Activated T-cell treated with anti-CD3 and anti-CD28 coated beads, Interleukin-2, amount 50 U/mL, for 24 hours (primary cell): Measurements from ENCODE around the gene ARHGAP24.

Source experiments
- DNase-seq: peaks from one replicate; pipeline ENCODE4 v3.0.0-alpha.2; 2020
- H3K27ac Mint-ChIP-seq: 2 replicates; pipeline ENCODE4 v1.8.0; 2020; ENCODE audit warnings: mild to moderate bottlenecking, mixed read lengths
- H3K27me3 Mint-ChIP-seq: 2 replicates; pipeline ENCODE4 v1.8.0; 2020; ENCODE audit warnings: mixed read lengths
- H3K36me3 Mint-ChIP-seq: 2 replicates; pipeline ENCODE4 v1.8.0; 2020; ENCODE audit warnings: low read depth, mixed read lengths
- H3K4me1 Mint-ChIP-seq: 2 replicates; pipeline ENCODE4 v1.8.0; 2020; ENCODE audit warnings: low read depth, mixed read lengths
- H3K4me3 Mint-ChIP-seq: 2 replicates; pipeline ENCODE4 v1.8.0; 2020; ENCODE audit warnings: mild to moderate bottlenecking, moderate library complexity, mixed read lengths
- H3K9me3 Mint-ChIP-seq: 2 replicates; pipeline ENCODE4 v1.8.0; 2020; ENCODE audit warnings: mixed read lengths

Gene ARHGAP24

DNA sequence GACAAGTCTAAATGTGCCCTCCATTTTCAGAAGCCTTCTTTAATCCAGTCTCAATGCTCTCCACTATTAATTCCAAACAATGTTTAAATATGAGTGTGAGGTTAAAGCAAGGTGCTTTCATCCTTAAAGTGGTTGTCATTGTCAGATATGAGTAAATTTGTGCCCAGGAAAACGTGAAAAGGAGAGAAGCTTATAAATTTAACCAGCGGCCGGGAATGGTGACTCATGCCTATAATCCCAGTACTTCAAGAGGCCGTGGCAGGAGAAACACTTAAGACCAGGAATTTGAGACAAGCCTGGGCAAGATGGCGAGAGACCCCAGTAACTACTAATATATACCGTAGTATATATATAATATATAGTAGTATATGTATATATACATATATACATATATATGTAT is 270.0 kb downstream of the ARHGAP24 start:
- no peaks in the 10 kb centered on the region for H3K9me3 Mint-ChIP-seq
- H3K27ac Mint-ChIP-seq, result no peak overlapping the region
- H3K36me3 Mint-ChIP-seq, result no peaks in the 10 kb centered on the region
- H3K4me1 Mint-ChIP-seq, result no peaks in the 10 kb centered on the region
- H3K27me3 Mint-ChIP-seq, result no peaks in the 10 kb centered on the region
- no peak for DNase-seq
- H3K4me3 Mint-ChIP-seq, result no peak overlapping the region

DNA sequence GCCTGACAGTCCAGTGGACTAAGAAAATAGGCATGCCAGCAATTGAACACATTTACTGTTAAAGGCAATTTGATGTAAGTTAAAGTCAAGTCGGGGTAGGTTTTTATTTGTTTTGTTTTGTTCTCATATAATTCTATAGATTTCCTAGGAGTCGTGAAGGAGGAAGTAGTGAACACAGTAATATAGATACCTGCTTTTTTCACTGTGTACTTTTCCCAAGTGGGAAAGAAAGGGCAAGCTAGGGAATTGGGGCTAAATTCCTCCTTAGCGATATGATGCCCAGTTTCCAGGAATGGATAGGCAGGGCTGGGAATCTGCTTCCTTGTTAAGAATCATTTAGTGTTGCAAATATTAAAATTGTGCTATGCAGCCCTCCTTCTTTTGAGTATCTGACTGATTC is 271.0 kb downstream of the ARHGAP24 start:
- H3K9me3 Mint-ChIP-seq, result no peaks in the 10 kb centered on the region
- H3K27me3 Mint-ChIP-seq, result no peaks in the 10 kb centered on the region
- no peaks in the 10 kb centered on the region for H3K36me3 Mint-ChIP-seq
- no peak overlapping the region for H3K4me3 Mint-ChIP-seq
- no peaks in the 10 kb centered on the region for H3K4me1 Mint-ChIP-seq
- no peak for DNase-seq
- no peak overlapping the region for H3K27ac Mint-ChIP-seq

DNA sequence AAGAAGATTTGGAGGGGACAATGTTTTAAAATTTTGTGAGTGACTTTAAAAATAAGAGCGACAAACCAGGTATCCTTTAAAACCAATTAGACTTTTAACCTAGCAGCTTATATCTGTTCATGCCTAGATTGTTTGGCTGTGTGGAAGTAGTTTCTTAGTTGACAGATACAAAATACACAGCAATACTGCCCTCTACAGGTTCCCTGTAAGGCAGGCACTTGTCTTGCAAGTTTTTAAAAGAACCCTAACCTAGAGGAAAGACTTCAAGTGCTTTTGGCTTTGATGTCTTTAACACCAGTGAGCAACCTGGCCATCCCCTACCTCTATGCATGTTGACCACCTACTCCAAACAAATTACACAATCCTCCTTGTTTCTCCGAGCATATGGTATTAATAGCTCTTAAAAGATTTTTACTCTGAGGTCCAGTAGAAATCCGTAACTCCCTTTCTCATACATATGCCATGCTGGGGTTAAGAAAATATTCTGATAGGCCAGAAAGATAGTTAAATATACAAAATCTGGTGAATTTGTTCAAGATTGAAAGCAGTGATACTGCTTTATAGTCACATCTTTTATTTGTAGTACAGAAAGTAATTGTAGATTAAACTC is 273.0 kb downstream of the ARHGAP24 start:
- DNase-seq, result no peak
- Mint-ChIP-seq H3K27ac (no peak overlapping the region), H3K4me3 (no peak overlapping the region), H3K4me1 (no peaks in the 10 kb centered on the region), H3K36me3 (no peaks in the 10 kb centered on the region), H3K27me3 (no peaks in the 10 kb centered on the region), H3K9me3 (no peaks in the 10 kb centered on the region)

DNA sequence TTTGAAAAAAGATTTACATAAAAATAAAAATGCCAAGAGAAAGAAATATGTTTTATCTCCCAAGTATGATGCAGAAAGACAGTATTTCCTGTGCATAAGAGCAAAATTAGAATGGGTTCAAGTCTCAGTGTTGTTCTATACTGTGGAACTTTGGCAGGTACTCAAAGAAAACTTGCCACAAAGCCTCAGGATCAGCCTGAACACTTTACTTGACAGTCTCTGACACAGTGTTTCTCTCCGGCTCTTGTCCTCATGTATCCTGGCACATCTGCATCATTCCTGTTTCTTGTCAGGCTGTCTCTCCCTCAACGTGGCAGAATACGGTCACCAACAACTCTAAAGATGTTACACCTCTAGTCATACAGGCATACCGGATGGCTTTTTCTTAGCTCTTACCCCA is 273.7 kb downstream of the ARHGAP24 start:
- Mint-ChIP-seq H3K9me3 (no peaks in the 10 kb centered on the region), H3K27me3 (no peaks in the 10 kb centered on the region), H3K4me1 (no peaks in the 10 kb centered on the region), H3K36me3 (no peaks in the 10 kb centered on the region), H3K4me3 (no peak overlapping the region), H3K27ac (no peak overlapping the region)
- no peak for DNase-seq

DNA sequence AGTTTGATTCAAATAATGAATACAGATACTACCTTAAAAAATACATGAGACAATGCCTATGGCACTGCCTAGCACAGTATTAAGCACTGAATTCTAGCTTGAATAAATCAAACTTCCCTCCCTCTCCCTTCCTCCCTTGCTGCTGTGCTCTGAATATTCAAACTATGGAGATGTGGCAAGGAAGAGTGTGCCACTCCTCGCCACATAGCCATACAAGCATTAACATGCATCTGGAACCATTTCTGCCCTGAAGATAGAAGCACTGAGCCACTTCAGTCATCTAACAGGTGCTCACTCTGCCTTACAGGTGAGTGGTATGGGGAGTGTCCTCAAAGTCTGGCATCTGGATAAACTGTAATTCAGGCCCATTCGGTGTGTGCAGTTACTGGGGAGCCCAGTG is 276.9 kb downstream of the ARHGAP24 start:
- Mint-ChIP-seq H3K9me3 (no peaks in the 10 kb centered on the region), H3K36me3 (no peaks in the 10 kb centered on the region), H3K27ac (no peak overlapping the region), H3K4me3 (no peak overlapping the region), H3K27me3 (no peaks in the 10 kb centered on the region), H3K4me1 (no peaks in the 10 kb centered on the region)
- no peak for DNase-seq

DNA sequence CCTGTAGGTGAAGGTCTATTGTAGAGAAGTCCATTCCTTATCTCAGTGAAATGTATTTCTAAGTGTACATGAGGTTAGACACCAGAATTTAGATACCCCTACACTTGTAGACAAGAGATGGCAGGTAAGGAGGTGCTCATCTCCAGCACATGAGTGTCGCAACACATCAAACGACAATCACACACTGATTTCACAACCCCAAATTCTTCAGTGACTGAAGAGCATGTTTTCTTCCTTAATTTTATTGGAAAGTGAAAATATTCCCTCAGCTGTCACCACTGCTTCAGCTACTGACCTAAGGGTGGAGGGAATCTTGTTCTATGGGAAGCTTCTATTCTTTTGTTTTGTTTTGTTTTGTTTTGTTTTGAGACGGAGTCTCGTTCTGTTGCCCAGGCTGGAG is 280.3 kb downstream of the ARHGAP24 start:
- H3K4me1 Mint-ChIP-seq, result no peaks in the 10 kb centered on the region
- H3K27me3 Mint-ChIP-seq, result no peaks in the 10 kb centered on the region
- no peak overlapping the region for H3K27ac Mint-ChIP-seq
- H3K4me3 Mint-ChIP-seq, result no peak overlapping the region
- H3K9me3 Mint-ChIP-seq, result no peaks in the 10 kb centered on the region
- no peaks in the 10 kb centered on the region for H3K36me3 Mint-ChIP-seq
- no peak for DNase-seq

DNA sequence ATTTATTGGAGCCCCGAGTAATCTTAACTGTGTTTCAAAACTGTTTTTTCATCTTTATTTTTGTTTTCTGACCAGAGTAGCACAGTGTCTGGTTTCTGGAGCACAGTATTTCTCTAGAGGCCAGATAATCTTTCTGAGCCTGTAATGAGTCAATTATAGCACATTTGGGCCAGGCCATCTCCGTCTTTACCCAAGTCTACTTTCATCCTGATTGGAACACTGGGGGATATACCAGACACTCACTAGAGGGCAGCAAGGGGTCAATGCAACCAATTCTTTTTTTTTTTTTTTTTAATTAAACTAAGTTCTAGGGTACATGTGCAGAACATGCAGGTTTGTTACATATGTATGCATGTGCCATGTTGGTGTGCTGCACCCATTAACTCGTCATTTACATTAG is 282.0 kb downstream of the ARHGAP24 start:
- no peaks in the 10 kb centered on the region for H3K4me1 Mint-ChIP-seq
- H3K27me3 Mint-ChIP-seq, result no peaks in the 10 kb centered on the region
- DNase-seq, result no peak
- H3K36me3 Mint-ChIP-seq, result no peaks in the 10 kb centered on the region
- no peaks in the 10 kb centered on the region for H3K9me3 Mint-ChIP-seq
- H3K4me3 Mint-ChIP-seq, result no peak overlapping the region
- H3K27ac Mint-ChIP-seq, result no peak overlapping the region

DNA sequence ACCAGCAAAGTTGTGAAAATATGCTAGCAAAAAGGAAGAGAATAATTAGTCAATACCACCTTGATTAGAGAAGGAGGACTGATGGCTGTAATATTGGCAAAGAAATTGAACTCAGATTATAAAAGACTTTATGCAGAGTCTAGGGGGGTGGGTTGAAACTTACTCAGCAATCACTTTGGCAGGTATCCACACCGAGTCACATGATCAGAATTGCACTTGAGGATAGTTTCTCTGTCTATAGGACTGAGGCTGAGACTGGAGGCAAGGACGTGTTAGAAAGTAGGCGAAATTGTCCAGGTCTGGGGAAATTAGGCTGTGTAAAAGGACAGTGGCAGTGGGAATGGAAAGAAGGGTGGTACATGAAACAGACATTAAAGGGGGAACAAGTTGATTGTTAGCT is 284.4 kb downstream of the ARHGAP24 start:
- Mint-ChIP-seq H3K27me3 (no peaks in the 10 kb centered on the region), H3K4me1 (no peaks in the 10 kb centered on the region), H3K36me3 (no peaks in the 10 kb centered on the region), H3K4me3 (no peak overlapping the region), H3K27ac (no peak overlapping the region), H3K9me3 (no peaks in the 10 kb centered on the region)
- no peak for DNase-seq

DNA sequence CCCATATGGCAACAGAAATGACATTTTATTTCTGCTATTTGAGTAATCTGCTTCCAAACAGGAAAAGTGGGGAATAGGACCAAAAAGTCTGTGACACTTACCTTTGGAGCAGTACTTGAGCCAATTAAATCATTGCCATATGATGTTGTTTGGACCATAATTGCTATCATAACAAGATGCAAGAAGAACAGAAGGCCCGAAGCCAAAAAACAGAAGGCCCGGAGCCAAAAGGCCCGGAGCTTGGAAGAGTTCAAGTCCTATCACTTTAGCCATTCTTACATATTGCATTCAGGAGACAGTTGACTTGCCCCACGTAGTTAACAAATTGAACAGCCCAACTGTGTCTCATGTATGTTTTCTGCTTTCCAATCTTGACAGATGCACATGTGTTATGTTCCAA is 285.6 kb downstream of the ARHGAP24 start:
- Mint-ChIP-seq H3K36me3 (no peaks in the 10 kb centered on the region), H3K9me3 (no peaks in the 10 kb centered on the region), H3K27ac (no peak overlapping the region), H3K4me3 (no peak overlapping the region), H3K4me1 (no peaks in the 10 kb centered on the region), H3K27me3 (no peaks in the 10 kb centered on the region)
- DNase-seq, result no peak

DNA sequence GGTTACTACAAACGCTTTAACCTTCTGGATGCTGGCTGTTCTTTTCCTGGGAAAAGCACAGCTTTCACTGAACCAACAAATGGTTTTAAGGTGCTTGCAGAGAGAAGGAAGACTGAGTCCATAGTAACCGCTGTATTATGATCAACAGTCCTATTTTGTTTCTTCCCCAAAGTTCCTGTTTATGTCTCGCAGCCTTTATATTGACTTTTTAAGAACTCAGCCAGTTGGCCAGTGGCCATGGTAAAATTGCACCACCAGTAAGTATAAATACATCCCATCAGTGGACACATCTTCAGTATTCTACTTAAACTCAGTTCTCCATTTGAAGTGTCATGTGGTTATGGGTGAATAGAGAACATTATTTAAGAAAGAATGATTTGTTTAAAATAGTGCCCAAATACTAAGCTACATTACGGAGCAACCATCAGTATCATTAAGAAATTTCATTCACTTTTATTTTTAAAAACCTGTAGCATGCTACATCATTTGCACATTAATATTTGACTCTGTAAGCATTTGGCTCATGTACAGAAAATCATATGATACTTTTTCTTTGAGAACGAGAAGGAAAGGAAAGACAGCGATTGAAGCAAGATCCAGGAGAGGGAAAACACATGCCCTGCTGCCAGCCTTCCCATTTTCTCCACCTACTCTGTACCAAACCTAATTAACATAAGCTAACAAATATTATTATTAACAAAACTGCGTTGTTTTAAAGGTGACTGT is 287.0 kb downstream of the ARHGAP24 start:
- Mint-ChIP-seq H3K4me1 (no peaks in the 10 kb centered on the region), H3K9me3 (no peaks in the 10 kb centered on the region), H3K27me3 (no peaks in the 10 kb centered on the region), H3K4me3 (no peak overlapping the region), H3K27ac (no peak overlapping the region), H3K36me3 (no peaks in the 10 kb centered on the region)
- DNase-seq, result no peak

DNA sequence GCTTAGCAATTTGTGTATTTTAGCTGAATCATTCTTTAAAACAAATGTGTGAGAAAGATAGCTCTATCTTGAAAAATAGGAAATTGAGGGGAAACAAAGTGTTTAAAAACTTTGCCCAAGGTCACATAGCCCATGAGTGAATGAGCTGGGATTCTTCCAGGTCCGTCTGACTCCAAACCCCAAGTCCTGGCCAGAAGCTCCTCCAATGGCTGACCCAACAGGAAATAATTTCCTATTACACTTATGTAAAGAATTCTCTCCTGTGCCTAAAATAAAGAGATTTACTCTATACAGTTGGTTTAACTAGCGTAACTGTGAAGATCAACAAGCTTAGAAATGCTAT is 287.6 kb downstream of the ARHGAP24 start:
- no peak overlapping the region for H3K27ac Mint-ChIP-seq
- no peaks in the 10 kb centered on the region for H3K4me1 Mint-ChIP-seq

DNA sequence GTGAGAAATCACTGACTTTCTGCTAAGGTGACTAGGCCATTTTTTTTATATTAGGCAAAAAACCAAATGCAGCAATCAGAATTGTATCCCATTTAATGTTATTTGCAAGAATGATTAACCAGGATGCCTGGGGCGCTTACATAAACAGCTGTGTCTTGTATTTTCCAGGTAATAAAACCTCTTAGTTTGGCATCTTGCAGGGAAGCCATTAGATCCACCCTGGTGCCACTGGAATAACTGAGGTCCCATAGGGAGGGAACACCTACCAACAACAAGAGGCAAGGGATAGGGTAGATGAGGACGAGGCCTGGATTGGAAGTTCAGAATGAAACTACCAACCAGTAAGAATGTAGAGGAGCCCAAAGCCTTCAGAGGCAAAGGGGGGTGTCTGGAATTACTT is 288.3 kb downstream of the ARHGAP24 start:
- H3K36me3 Mint-ChIP-seq, result no peaks in the 10 kb centered on the region
- H3K4me1 Mint-ChIP-seq, result no peaks in the 10 kb centered on the region

More for the DNA sequence above, 287.6 kb downstream of the ARHGAP24 start:
- Mint-ChIP-seq H3K27me3 (no peaks in the 10 kb centered on the region), H3K36me3 (no peaks in the 10 kb centered on the region), H3K4me3 (no peak overlapping the region), H3K9me3 (no peaks in the 10 kb centered on the region)
- DNase-seq, result no peak

DNA sequence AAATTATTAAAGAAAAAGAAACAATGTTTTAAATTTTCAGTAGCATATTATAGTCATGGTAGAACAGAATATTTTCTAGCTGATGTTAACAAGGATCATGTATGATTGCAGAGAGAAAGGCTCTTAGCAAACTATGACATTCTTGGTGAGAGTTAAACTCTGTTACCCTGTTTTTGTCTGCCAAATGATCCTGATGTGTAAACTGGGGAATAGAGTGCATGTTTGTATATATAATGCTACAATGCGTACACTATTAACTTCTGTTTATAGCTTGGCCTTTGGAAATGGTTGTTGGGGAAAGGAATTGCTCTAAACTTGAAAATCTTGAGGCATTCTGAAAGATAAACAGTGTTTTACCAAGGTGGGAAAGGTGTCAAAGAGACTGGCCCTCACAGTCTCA is 292.7 kb downstream of the ARHGAP24 start:
- Mint-ChIP-seq H3K9me3 (no peaks in the 10 kb centered on the region), H3K4me1 (no peaks in the 10 kb centered on the region), H3K4me3 (no peak overlapping the region), H3K36me3 (no peaks in the 10 kb centered on the region), H3K27ac (no peak overlapping the region), H3K27me3 (no peaks in the 10 kb centered on the region)
- no peak for DNase-seq

More for the DNA sequence above, 288.3 kb downstream of the ARHGAP24 start:
- DNase-seq, result no peak
- Mint-ChIP-seq H3K4me3 (no peak overlapping the region), H3K9me3 (no peaks in the 10 kb centered on the region), H3K27ac (no peak overlapping the region), H3K27me3 (no peaks in the 10 kb centered on the region)

DNA sequence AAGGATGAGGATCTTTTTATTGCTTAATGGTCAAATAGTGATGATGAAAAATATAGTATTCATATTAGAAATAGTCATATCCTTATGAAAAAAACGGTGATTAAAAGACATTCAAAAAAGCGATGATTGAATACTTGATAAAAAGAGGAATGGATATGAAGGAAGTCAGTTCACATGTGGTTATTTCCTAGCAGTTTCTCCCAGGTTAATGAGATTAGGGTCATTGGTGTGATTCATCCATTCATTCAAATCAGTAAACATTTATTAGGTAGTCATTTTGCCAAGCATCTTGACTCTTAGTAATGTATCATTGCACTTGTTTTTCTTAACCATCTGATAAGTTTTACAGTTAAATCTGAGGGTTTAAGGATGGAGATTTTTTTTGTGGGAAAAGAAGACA is 294.1 kb downstream of the ARHGAP24 start:
- Mint-ChIP-seq H3K9me3 (no peaks in the 10 kb centered on the region), H3K27ac (no peak overlapping the region), H3K27me3 (no peaks in the 10 kb centered on the region), H3K4me3 (no peak overlapping the region), H3K36me3 (no peaks in the 10 kb centered on the region), H3K4me1 (no peaks in the 10 kb centered on the region)
- no peak for DNase-seq

DNA sequence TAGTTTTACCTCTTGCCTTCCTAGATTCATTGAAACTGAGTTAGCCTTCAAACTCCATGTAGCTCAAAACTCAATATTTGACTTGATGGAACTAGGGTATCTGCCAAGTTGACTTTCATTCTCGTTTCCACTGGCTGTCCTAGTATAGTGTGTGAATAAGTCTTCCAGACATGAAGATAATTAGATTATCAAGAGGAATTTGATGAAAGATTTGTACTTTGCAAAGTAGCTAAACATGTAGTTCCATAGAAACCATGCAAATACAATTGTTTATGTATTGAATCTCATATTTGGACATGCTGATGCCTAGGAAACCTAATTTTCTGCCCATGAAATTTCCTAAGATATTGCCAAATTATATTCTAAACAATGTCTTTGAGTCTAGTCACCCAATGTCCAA is 297.5 kb downstream of the ARHGAP24 start:
- DNase-seq, result no peak
- no peaks in the 10 kb centered on the region for H3K27me3 Mint-ChIP-seq
- no peaks in the 10 kb centered on the region for H3K36me3 Mint-ChIP-seq
- H3K9me3 Mint-ChIP-seq, result no peaks in the 10 kb centered on the region
- H3K4me1 Mint-ChIP-seq, result no peaks in the 10 kb centered on the region
- H3K27ac Mint-ChIP-seq, result no peak overlapping the region
- H3K4me3 Mint-ChIP-seq, result no peak overlapping the region

DNA sequence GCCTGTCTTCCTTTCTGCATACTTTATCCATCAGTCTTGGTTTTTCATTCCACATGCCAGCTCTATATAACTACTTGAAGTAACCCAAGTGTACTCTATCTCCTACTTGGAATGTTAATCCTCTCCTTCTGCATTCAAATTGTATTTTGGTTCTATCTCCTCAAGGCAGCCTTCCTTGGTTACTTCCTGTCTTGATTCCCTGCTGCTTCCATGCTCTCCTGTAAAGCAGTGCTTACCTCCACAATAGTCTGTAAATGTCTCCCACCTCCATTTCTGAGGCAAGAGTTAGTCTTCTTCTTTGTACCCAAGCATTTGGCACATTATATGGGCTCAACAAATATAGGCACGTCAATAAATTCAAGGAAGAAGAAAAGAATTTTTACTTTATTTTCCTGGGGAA is 298.4 kb downstream of the ARHGAP24 start:
- no peaks in the 10 kb centered on the region for H3K27me3 Mint-ChIP-seq
- no peaks in the 10 kb centered on the region for H3K36me3 Mint-ChIP-seq
- H3K27ac Mint-ChIP-seq, result no peak overlapping the region

More for the DNA sequence above, 298.4 kb downstream of the ARHGAP24 start:
- no peaks in the 10 kb centered on the region for H3K9me3 Mint-ChIP-seq
- no peak for DNase-seq
- H3K4me3 Mint-ChIP-seq, result no peak overlapping the region
- no peaks in the 10 kb centered on the region for H3K4me1 Mint-ChIP-seq
